Left renal cortex interstitium (tissue), 4 donors: ENCODE measurements around the gene ABHD16B. TPM values are rescaled to one million over a fixed set of nuclear protein-coding genes. Genes with fewer than 3 reads are reported as not detected.

Experiments used
- DNase-seq, 4 donors: peaks; one replicate each; pipeline ENCODE4 v3.0.0-alpha.2; 2013; ENCODE audit warnings: low read depth in 4 of 4, low spot score in 2 of 4, missing footprints in 1 of 4
- polyA plus RNA-seq, 4 donors: library from polyadenylated mRNA; unstranded; fragments of 120-200 nt; gene quantifications; one replicate each; pipeline ENCODE4 v1.2.1, GENCODE V29; 2013; ENCODE audit not compliant: insufficient read length in 4 of 4

ABHD16B gene
- not detected for polyA plus RNA-seq

DNA sequence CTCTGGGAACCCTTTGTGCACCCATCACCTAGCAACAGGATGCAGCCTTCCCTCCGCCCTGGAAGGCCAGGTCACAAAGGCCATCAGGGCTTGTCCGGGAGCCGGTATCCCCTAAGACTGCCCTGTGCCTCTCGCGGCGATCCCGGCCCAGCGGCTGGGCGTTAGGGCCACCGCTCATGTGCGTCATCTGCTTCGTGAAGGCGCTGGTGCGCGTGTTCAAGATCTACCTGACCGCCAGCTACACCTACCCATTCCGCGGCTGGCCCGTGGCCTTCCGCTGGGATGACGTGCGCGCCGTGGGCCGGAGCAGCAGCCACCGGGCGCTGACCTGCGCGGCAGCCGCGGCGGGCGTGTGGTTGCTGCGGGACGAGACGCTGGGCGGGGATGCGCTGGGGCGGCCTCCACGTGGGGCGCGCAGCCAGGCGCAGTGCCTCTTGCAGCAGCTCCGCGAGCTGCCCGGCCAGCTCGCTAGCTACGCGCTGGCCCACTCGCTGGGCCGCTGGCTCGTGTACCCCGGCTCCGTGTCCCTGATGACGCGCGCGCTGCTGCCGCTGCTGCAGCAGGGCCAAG, at the start of gene ABHD16B:
ABHD16B (plus strand) TSS at position 134 of the 570 bp plus-strand sequence; CDS start at position 177, 43 bp downstream.
- no peak for DNase-seq

DNA sequence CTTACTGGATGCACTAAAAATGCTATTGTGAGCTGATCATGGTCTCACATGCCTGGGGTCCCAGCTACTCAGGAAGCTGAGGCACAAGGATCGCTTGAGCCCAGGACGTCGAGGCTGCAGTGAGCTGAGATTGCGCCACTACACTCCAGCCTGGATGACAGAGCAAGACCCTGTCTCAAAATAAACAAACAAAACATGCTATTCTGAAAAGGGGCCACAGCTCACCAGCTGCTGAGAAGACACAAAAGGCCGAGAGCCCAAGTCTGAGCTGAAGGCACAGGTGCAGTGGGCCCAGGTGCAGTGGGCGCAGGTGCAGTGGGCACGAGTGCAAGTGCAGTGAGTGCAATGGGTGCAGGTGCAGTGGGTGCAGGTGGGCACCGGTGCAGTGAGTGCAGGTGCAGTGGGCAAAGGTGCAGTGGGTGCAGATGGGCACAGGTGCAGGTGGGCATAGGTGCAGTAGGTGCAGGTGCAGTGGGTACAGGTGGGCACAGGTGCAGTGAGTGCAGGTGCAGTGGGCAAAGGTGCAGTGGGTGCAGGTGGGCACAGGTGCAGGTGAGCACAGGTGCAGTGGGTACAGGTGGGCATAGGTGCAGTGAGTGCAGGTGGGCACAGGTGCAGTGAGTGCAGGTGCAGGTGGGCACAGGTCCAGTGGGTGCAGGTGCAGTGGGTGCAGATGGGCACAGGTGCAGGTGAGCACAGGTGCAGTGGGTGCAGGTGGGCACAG, 46.2 kb upstream of the ABHD16B start:
- no peak for DNase-seq

DNA sequence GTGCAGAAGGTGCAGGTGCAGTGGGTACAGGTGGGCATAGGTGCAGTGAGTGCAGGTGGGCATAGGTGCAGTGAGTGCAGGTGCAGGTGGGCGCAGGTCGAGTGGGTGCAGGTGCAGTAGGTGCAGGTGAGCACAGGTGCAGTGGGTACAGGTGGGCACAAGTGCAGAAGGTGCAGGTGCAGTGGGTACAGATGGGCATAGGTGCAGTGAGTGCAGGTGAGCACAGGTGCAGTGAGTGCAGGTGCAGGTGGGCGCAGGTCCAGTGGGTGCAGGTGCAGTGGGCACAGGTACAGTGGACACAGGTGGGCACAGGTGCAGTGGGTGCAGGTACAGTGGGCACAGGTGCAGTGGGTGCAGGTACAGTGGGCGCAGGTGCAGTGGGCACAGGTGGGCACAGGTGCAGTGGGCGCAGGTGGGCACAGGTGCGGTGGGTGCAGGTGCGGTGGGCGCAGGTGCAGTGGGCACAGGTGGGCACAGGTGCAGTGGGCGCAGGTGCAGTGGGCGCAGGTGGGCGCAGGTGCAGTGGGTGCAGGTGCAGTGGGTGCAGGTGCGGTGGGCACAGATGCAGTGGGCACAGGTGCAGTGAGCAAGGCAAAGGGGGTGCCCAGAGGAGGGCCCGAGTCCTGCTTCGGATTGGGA, 45.6 kb upstream of the ABHD16B start:
- no peak for DNase-seq

DNA sequence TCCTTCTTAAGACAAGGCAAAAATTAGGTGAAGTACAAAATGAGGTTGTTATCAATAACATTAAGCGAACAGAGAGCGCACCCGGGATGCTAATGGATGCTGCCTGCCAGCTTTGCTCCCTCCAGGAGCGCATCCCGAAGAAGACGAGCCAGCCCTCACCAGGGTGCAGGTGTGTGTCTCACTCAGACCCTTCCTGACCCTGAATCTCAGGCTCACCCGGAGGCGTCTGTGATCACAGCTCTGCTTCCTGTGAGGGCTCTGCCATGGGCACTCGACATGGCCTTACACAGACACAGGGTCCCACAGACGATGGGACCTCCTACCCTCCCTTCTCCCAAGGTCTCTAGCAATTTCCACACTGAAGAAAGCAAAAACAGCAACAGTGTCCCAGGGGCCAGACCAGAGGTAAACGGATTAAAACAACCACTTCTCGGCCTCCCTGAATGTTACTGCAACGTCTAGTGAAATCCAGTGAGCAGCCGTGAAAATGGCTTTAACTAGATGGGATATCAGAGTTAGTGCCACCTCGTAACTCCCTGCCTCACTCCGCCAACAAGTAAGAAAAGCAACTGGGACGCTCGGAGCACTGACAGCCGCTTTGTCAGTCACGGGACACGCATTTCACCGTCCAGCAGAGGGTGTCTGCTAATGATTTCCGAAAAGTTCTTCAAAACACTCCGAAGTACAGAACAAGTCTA, 41.9 kb upstream of the ABHD16B start:
- no peak for DNase-seq

DNA sequence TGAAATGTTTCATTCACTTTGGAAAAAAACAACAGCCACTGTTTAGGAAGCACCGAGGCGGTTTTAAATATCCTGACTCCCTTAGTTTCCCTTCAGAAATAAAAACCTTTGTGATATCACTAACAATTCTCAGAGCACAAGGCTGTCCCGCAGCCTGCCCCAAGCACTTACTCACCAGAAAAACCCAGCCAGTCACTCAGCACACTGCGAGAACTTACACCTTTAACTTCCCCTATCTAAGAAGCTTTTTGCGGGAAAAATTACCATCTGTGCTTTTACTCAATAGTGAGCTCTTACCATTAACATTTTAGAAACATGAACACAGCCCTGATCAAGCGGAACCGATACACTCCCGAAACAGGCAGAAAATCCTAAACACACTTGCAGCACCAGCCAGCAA, 39.5 kb upstream of the ABHD16B start:
- no peak for DNase-seq

DNA sequence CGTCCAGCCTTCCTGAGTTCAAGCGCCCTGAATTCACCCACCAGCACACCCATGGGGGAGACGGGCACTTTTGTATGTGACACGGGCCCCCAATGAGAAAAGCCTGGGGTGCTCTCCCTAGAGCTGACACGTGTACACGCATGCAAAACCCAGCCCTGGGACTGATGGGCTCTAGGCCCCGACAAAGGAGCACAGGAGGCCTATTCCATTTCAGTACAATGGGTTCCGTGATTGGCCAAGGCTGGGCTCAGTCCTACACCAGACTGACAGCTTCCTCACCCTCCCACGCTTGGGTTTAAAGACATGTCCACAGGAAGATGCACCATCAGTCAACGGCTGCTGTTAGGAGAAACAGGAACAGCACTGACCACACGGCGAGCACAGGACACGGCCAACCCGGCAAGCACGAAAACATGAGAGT, 39.0 kb upstream of the ABHD16B start:
- no peak for DNase-seq

DNA sequence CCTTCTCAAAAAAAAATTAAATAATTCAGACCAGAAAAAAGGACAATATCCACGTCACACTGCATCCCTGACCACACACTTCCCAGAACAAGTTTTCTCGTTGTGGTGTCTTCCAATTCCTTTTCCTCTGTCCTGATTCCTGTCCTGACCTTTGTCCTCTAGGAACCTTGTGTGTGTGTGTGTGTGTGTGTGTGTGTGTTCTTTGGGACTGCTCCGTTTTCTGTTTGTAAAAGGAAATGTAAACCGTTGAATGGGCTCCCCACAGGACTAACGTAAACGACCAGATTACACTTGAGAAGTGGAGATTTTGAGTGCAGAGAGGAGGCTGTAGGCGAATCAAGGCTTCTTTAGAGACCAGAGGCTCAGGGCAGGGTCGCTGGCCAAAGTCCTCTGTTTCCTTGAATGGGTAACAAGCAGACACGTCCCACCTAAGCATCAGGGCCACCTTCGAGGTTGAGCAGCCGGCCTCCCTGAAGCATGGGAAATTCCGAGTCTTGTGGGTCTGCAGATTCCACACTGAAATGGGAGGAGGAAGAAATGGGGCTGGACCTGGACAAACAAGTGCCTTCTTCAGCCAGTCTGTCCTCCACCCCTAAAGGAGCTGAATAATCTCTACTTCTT, 37.5 kb upstream of the ABHD16B start:
- DNase-seq, result no peak

DNA sequence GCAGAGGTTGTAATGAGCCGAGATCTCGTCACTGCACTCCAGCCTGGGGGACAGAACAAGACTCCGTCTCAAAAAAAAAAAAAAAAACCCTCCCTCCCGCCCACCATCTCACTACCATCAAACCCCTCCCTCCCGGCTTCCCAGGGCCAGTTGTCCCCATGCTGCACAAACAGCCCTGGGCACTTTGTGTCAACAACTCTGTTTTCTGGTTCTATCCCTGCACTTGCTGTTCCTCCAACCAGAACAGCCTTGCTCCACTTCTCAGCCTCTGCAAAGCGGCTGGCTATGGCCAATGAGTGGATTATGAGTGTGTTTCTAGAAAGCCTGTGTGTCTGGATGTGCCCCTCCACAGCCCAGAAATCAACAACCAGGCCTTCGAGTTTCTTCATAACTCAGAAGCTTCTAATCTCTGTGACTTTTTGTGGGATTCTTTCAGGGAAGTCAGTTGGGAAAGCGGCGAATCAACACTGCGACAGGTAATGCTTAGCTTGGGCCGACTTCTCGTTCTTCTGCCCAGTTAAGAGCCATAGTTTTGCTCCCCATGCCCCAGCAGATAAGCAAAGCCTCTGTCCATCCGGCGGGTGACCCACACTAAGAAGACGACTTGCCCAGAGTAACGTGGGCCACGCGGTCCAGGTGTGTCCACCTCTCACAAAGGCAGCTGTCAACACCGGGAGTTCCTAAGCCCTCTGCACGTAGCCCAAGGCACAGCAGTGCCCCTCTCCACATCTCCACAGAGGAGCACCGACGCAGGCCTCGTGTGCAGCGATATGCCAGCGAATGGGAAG, 35.8 kb upstream of the ABHD16B start:
- DNase-seq, result no peak

DNA sequence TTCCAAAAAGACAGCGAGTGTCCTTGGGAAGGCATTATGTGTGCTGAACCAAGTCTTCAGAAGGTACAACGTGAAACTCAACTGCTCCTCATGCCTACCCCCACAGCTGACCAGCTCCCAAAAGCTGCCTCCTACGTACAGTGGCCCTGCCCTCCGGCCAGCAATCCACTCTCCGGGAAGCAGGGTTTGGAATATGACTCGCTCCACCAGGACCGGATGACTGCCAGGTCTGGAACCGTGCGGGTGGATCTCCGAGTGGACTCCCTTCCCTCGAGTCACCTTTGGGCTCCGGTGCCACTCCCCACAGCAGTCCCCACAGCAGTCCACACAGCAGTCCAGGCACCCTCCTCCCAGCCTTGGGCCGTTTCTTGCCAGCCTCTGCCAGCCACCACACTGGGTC, 34.5 kb upstream of the ABHD16B start:
- DNase-seq, result no peak

DNA sequence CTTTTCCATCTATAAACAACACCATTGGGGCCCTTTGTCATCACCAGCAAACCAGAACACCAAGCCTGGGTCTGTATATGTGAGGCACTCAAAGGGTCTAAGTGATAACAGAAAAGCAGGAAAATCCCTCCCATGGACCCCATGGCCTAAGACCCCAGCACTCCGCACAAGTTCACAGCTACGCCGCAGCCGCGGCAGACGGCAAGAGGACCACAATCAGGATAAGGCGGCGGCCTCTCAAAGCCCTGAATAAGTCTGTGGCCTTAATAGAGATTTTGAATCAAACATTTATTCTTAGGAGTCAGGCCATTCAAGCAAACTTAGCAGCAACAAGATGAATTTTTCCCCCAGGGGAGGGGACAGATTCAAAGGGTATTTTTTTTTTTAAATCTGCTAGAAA, 33.2 kb upstream of the ABHD16B start:
- DNase-seq, result no peak

DNA sequence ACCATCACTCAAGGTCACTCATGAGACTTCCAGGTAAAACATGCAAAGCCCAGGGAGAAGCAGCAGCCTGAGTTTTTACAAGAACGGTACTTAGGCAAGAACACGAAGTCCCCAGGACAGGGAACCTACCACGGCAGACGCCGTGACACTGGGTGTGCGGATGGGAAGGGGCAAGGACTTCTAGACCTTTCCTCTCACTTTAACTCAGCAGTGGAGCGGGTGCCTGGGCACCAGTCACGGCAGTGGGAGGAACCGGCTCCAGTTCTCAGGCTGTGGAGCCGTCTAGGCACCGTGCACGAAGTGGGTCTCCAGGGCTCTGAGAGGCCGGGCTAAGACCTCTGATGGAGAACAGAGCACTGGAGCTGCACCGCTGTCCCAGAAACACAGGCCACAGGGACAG, 32.8 kb upstream of the ABHD16B start:
- no peak for DNase-seq

DNA sequence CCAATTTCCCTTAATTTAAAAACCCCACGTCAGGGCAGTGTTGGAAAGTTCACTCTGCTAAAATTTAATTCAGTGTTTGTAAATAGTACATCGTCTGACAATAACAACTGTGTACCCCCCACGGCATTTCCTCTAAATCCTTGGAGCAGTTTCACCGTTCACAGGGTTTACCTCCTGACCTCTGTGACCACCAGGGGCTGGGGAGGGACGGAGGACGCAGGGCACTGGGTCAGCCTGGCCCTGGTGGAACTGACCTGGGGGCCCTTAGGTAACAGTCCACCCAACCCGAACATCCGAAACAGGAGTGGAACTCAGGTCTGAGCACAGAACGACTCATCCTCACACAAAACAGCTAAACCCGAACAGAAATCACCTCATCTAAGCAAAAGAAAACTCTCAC, 32.3 kb upstream of the ABHD16B start:
- DNase-seq, result no peak

DNA sequence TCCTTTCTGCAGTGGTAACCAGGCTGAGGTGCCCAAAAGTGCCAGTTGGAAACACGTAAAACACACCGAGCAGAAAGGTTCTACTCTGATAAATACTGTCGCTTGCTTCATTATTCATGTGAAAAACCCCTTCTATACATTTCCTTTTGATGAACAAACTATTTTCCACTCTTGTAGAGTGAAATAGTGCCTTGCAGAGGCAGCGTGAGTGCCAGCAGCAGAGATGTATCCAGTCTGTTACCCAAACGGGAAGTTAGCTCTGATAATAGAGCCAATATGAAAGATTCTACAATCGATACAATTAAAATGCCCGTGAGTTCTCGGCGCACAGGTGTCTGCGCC, 31.7 kb upstream of the ABHD16B start:
- no peak for DNase-seq

DNA sequence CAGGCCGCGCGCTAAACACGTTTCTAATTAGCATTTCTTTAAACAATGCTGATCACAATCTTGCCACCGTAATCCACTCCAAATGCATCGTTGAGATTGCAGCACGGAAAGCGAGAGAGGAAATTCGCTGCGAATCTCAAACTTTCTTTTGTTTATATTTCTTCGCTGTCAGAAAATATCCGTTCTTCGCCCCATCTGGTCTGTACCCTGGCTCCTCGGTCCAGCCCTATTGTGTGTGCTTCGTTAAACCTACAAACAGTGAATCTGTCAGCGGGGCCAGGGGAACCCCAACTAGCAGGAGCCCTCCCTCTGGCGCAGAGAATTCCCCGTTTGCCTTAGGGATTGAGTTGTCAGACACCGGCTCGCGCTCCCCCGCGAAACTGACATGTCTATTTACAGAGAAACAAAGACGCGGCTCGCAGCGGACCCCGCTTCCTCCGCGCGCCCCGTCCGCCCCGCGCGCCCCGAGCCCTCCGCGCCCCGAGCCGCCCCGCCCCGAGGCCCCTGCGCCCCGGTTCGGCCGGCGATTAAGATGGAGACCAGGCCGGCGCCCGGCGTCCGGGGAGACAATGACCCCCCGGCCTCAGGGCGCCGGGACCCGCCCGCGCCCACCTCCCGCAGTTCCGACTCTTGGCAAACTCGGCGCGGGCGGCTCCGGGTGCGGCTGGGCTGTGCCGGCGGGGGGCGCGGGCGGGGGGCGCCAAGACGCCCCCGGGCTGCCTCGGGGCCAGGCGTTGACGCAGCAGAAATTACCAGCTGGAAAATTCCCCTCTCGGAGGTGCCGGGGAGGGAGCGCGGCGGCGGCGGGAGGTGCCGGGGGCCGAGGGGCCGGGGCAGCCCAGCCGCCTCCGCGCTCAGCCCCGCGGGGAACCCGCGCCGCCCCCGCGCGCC, 31.1 kb upstream of the ABHD16B start:
- no peak for DNase-seq

DNA sequence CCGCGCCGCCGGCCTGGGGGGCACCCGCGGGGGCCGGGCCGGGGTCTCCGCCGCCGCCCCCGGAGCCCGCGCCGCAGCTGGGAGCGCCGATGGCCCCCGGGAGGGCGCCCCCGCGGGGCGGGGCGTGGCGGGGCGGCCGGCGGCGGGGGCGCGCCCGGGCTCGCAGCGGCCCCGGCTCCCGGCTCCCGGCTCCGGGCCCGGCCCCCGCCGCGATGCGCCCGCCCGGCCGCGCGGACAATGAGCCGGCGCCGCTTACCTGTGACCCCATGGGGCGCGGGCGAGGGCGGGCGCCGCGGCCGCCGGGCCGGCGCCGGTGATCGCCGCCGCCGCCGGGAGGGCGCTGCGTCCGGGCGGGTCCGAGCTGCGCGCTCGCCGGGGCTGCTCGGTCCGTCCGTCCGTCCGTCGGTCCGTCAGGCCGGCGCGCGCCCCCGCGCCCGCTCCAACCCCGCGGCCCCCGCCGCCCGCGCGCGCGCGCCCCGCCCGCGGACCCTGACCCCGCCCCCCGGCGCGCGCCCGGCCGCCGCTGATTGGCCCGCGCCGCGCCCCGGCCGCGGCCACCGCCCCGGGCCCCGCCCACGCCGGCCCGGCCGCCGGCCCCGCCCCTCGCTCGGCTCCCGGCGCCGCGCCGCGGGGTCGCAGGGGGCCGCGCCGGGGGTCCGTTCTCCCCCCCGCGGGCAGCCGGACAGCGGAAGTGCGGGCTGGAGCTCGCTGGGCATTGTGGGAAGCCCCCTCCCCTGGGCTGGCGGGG, 30.3 kb upstream of the ABHD16B start, which contains the start of gene ZBTB46:
ZBTB46 (minus strand) TSS at position 424 of the 748 bp plus-strand sequence. CDS start 40,507 bp downstream, outside the sequence.
- no peak for DNase-seq

DNA sequence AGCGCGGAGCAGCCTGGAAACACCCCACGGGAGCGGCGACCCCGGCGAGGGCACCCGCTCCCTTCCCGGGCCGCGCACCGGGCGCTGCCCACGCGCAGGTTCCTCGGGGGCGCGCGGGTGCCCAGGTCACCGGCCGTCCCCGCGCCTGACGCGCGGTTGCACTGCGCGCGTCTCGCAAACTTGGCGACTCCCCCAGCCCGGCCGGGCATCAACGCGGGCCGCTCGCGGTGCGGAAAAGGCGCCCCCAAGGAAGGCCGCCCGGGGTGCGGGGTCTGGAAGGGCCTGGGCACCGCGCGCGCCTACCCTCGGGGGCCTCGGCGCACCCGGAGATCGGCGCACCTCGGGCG, 29.7 kb upstream of the ABHD16B start:
- DNase-seq, result no peak

DNA sequence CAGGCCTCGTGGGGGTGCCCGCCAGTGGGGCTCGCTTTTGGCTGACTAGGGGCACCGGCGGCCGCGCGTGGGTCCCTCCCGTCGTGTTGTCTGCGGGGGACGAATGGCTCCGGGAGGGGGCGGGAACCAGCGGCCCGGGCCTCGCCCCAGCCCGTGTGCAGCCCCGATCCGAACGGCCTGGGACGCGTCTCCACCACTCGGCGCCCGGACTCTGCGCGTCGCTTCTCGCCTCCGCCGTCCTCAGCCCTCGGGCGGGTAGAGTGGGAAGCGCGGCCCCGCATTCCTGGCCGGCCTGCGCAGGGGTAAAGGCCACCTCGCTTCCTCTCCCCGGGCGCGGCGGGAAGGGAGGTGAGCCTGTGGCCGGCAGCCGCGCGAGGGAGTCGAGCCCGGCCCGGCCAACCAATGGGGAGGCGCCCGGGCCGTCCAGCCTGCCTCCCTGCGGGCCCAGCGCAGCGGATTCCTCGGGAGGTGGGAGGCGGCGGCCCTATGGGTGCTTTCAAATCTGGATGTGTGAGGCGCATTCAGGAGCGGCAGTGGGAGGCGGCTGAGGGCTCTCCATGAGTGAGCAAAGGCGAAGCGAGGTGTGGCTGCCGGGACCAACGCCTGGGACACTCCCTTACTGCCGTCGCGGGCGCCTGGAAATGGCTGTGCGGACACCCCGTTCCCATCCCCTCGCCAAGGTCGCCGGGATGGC, 29.2 kb upstream of the ABHD16B start:
- DNase-seq, result no peak
